NB4 (cell line): ENCODE measurements around the gene ZNF317.
"Not testable (repeated sequence)": the region's sequence is repeated elsewhere in the genome, so short reads cannot be mapped to it uniquely, and the experiment has no call there.

Experiments
- DNase-seq: peaks from one replicate; pipeline ENCODE4 v3.0.0; 2010; ENCODE audit warnings: low read depth
- H3K4me3 ChIP-seq: one replicate; pipeline ENCODE4 v1.5.1; 2011; ENCODE audit warnings: mild to moderate bottlenecking, low read depth, low read length, moderate library complexity
- CTCF ChIP-seq: IDR thresholded peaks from one replicate; pipeline ENCODE4 v1.5.1; 2012; ENCODE audit warnings: low read depth, low read length
- MAX ChIP-seq: IDR thresholded peaks from 2 replicates; pipeline ENCODE4 v1.6.1; 2011; ENCODE audit warnings: low read depth, low read length
- MYC ChIP-seq: IDR thresholded peaks from 2 replicates; pipeline ENCODE4 v1.6.1; 2011; ENCODE audit warnings: low read depth, low read length
- POLR2A ChIP-seq: IDR thresholded peaks from 2 replicates; pipeline ENCODE4 v1.6.1; 2011; ENCODE audit warnings: mild to moderate bottlenecking; ENCODE audit not compliant: insufficient read length; ENCODE audit errors: extremely low read depth

The ZNF317 gene

GRCh38 chr19:9175326-9175725, 35.1 kb downstream of the ZNF317 start:
- DNase-seq = no peak
- no peak for TF ChIP-seq MYC
- no peak for TF ChIP-seq MAX
- no peak for TF ChIP-seq CTCF
- no peak for TF ChIP-seq POLR2A
- no peak overlapping the region for H3K4me3 ChIP-seq

GRCh38 chr19:9178901-9179300, 38.7 kb downstream of the ZNF317 start, which contains the start of gene OR7D2:
OR7D2 (plus strand) TSS chr19:9178979; CDS start chr19:9185782, 6,803 bp downstream.
- DNase-seq = no peak

GRCh38 chr19:9183000-9183399, 42.8 kb downstream of the ZNF317 start:
- TF ChIP-seq CTCF = no peak
- no peak for TF ChIP-seq MAX
- TF ChIP-seq MYC = no peak
- no peak for TF ChIP-seq POLR2A
- no peak overlapping the region for H3K4me3 ChIP-seq
- DNase-seq = no peak

More at GRCh38 chr19:9178901-9179300, 38.7 kb downstream of the ZNF317 start, which contains the start of gene OR7D2:
- TF ChIP-seq CTCF (no peak), MYC (no peak), POLR2A (no peak), MAX (no peak)
- no peak within 1 kb of the TSS for H3K4me3 ChIP-seq

GRCh38 chr19:9187191-9187590, 47.0 kb downstream of the ZNF317 start:
- H3K4me3 ChIP-seq = no peak overlapping the region
- TF ChIP-seq MAX (no peak), MYC (no peak), POLR2A (no peak), CTCF (no peak)
- no peak for DNase-seq

GRCh38 chr19:9189535-9189934, 49.3 kb downstream of the ZNF317 start:
- no peak for DNase-seq
- no peak overlapping the region for H3K4me3 ChIP-seq
- no peak for TF ChIP-seq MAX
- TF ChIP-seq MYC = no peak
- no peak for TF ChIP-seq CTCF
- TF ChIP-seq POLR2A = no peak

GRCh38 chr19:9198044-9198443, 57.8 kb downstream of the ZNF317 start:
- peak; percentile 28 for DNase-seq
- not testable (repeated sequence) for H3K4me3 ChIP-seq
